Ecto neural progenitor cell (in vitro differentiated cells): ENCODE measurements around the gene PPP2R3B.

ENCODE experiments used
- DNase-seq: peaks from one replicate; pipeline ENCODE4 v3.0.0-alpha.2; 2018; ENCODE audit warnings: low spot score

PPP2R3B gene

DNA sequence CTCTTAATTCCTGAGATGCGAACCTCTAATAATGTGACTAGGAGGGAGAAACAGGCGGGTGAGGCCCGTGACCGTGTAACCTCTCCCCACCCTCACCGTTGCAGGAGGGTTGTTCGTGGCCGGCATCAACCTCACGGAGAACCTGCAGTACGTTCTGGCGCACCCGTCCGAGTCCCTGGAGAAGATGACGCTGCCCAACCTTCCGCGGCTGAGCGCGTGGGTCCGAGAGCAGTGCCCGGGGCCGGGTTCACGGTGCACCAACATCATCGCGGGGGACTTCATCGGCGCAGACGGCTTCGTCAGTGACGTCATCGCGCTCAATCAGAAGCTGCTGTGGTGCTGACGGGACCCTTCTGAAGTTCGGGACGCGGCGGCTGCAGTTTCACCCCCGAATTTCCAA is 87.7 kb downstream of the PPP2R3B start:
- no peak for DNase-seq

DNA sequence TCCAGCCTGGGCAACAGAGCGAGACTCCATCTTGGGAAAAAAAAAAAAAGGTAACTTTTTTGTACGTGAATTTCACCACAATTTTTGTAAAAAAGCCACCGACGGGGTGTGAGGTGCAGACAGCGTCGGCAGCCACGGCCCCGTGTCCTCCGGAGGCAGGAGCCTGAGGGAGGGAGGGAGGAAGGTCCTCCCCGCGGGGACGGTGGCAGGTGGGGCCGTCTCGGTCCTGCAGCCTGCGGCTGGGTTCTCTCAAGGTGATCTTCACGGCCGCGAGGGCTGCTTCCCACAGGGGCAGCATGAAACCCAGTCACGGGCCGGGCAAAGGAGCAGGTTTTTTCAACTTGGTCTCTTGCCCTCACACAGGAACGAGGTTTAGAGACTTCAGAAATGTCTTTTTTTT is 91.6 kb downstream of the PPP2R3B start:
- DNase-seq: no peak

DNA sequence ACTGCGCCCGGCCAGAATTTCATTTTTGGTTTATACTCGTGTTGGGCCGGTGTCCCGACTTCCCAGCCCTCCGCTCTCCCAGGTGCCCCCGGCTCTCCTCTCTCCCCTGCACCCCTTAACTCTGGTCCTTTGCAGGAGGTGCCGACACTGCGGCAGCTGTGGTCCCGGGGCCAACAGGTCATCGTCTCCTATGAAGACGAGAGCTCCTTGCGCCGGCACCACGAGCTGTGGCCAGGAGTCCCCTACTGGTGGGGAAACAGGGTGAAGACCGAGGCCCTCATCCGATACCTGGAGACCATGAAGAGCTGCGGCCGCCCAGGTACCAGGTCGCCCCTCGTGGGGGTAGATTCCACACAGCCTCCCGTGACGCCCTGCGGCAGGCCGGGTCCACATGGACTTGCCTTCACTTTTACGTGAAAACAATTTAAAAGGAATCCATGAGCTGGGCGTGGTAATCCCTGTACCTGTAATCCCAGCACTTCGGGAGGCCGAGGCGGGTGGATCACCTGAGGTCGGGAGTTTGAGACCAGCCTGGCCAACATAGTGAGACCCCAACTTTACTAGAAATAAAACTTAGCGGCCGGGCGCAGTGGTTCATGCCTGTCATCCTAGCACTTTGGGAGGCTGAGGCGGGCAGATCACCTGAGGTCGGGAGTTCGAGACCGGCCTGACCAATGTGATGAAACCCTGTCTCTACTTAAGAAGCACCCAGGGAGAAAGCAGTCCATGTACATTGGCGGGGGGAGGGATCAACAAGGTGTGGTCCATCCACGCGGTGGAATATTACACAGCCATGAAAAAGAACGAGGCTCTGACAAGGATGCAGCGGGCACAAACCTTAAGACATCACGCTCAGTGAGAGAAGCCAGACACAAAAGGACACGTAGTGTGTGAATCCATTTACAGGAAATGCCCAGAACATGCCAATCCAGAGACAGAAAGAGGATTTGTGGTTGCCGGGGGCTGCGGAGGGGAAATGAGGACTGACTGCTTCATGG is 93.5 kb downstream of the PPP2R3B start:
- no peak for DNase-seq

DNA sequence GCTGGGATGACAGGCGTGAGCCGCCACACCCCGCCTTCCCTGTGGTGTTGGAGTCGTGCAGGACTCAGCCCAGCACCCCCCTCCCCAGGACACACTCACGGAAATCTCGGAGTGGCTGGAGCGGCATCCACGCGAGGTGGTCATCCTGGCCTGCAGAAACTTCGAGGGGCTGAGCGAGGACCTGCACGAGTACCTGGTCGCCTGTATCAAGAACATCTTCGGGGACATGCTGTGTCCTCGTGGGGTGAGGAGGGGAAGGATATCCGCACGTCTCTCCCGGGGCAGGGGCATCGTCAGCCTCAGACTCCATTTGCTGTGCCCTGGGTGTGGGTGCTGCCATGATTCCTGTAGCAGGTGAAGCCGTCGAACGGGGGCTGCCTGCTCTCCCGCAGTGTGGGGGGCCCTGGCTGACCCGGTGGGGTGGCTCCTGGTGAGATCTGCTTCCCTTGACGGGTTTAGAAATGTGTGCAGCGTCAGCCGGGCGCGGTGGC is 95.3 kb downstream of the PPP2R3B start:
- DNase-seq: no peak

DNA sequence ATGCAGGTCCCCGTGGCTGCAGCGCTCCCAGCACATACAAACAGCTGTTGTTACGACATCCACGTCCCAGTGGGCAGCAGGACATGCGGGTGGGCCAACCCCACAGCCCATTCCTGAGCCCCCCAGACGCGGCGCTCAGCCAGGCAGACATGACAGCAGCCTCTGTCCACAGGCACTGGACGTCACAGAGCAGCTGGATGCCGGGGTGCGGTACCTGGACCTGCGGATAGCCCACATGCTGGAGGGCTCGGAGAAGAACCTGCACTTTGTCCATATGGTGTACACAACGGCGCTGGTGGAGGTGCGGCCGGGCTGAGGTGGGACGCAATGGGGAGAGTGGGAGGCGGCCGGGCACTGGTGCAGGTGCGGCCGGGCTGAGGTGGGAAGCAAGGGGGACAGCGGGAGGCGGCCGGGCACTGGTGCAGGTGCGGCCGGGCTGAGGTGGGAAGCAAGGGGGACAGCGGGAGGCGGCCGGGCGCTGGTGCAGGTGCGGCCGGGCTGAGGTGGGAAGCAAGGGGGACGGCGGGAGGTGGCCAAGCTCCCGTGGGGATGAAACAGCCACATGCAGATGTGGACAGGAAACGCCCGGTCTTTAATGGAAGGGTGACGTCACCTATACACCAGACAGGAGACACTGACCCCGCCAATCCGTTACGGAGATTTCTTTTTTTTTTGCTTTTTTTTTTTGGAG is 96.1 kb downstream of the PPP2R3B start:
- DNase-seq: no peak

DNA sequence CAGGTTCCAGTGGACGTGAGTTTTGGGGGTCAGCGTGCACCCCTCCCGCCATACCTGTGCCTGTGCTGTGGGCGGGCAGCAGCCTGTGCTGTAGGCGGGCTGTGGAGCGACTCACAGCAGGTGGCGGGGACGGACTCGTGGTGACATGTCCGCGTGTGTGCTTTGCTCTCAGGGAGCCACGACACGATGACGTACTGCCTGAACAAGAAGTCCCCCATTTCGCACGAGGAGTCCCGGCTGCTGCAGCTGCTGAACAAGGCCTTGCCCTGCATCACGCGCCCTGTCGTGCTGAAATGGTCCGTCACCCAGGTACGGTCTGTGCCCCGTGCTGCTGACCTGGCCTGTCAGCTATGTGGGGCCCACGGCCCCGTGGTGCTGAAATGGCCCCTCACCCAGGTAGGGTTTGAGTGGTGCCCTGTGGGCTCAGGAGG is 98.1 kb downstream of the PPP2R3B start:
- DNase-seq: no peak

DNA sequence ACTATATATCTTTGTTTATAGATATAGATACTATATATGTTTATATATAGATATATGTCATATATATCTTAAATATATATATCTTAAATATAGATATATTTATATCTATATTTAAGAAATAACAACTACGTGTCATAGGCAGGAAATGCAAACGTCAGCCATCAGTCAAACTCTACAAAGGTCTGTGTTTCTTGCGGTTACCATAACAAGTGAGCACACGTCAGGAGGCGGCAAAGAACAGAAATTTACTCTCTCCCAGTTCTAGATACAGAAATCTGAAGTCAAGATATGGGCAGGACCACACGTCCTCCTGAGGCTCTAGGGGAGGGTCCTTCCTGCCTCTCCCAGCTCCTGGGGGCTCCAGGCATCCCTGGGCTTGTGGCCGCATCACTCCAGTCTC is 99.0 kb downstream of the PPP2R3B start:
- no peak for DNase-seq

DNA sequence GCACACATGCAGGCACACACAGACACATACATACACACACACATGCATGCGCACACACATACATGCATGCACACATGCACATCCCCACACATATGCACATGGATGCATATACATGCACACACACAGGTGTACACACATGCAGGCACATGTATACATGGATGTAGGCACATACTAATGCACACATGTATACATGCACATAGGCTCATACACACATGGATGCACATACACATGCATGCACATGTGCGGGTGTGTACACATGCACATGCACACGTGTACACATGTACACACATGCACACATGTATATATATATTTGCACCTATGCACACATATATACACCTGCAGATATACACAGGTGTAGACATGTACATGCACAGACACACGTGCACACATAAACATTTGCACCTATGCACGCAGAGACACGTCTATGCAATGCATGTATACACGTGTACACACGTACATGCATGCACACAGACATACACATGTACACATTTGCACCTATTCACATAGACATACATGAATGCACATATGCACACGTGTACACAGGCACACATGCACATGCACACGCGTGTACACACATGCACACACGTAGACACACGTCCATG is 101.5 kb downstream of the PPP2R3B start:
- no peak for DNase-seq
